ENCODE data around the gene HACD4.

- TF ChIP-seq POLR2A (IDR thresholded peaks at IDR 0.05) (no peak), CTCF (IDR thresholded peaks at IDR 0.05) (no peak)
Measured at GRCh38 chr9:21060919-21061561, 29.6 kb upstream of the HACD4 start.
